SK-N-MC (cell line): Measurements from ENCODE around the gene SPOP.
"Not testable (repeated sequence)": the region's sequence is repeated elsewhere in the genome, so short reads cannot be mapped to it uniquely, and the experiment has no call there.

ENCODE experiments used
- DNase-seq: peaks from one replicate; pipeline ENCODE4 v3.0.0-alpha.2; 2011; ENCODE audit warnings: low read depth, low spot score
- H3K27ac ChIP-seq: fragments of 200-600 bp; sonication (generic); 2 replicates; pipeline ENCODE4 v1.5.1; 2016; ENCODE audit warnings: mixed run types
- H3K36me3 ChIP-seq: fragments of 200-600 bp; sonication (generic); 2 replicates; pipeline ENCODE4 v1.6.1; 2017; ENCODE audit warnings: antibody characterized with exemption, low read length, mixed read lengths; ENCODE audit not compliant: insufficient read depth
- H3K4me3 ChIP-seq: fragments of 200-600 bp; sonication (generic); 2 replicates; pipeline ENCODE4 v1.5.1; 2016
- H3K9ac ChIP-seq: fragments of 200-600 bp; sonication (generic); 2 replicates; pipeline ENCODE4 v1.8.0; 2017; ENCODE audit warnings: mixed run types, mixed read lengths; ENCODE audit not compliant: insufficient read length
- H3K9me3 ChIP-seq: fragments of 200-600 bp; sonication (generic); 2 replicates; pipeline ENCODE4 v1.6.1; 2017; ENCODE audit warnings: low read depth, mild to moderate bottlenecking, antibody characterized with exemption, low read length, moderate library complexity, mixed read lengths
- EZH2 ChIP-seq: fragments of 200-600 bp; sonication (generic); IDR thresholded peaks from one replicate; pipeline ENCODE4 v1.6.1; 2017; ENCODE audit warnings: antibody characterized with exemption
- FOXP2 ChIP-seq: optimal IDR thresholded peaks from 2 replicates; pipeline ENCODE3; 2011; ENCODE audit warnings: mild to moderate bottlenecking, moderate library complexity; ENCODE audit not compliant: insufficient read depth; ENCODE audit errors: extremely low read length, control extremely low read depth
- POLR2AphosphoS5 ChIP-seq: IDR thresholded peaks from 2 replicates; pipeline ENCODE4 v1.6.1; 2012; ENCODE audit warnings: mild to moderate bottlenecking, low read depth, low read length, borderline replicate concordance

Gene SPOP

DNA sequence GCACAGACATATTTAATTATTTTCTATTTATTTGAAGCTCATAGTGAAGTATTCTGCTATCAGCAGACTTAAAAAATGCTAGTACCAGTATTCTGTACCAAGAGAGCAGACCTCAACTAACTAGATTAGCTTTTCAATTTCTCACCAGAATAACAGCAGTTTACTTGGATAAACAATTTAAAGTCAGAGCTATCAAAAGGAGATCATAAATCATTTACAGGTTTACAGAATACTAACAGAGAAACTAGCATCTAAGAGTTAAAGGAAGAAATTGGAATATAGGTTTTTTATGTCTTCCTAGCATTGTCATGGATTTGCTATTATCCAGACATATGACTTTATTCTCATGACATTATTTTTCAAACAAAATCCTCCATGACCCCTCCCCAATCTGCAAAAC, 3.4 kb downstream of the SPOP start:
- Histone ChIP-seq H3K9ac (no peak overlapping the region), H3K36me3 (peaks cover 20% of the 10 kb centered on the region), H3K27ac (peak overlapping the region; percentile 38; the same call in 1 of the 2 replicates), H3K4me3 (no peak overlapping the region), H3K9me3 (no peaks in the 10 kb centered on the region)
- TF ChIP-seq EZH2, result no peak
- TF ChIP-seq POLR2AphosphoS5, result no peak
- TF ChIP-seq FOXP2, result no peak
- no peak for DNase-seq

DNA sequence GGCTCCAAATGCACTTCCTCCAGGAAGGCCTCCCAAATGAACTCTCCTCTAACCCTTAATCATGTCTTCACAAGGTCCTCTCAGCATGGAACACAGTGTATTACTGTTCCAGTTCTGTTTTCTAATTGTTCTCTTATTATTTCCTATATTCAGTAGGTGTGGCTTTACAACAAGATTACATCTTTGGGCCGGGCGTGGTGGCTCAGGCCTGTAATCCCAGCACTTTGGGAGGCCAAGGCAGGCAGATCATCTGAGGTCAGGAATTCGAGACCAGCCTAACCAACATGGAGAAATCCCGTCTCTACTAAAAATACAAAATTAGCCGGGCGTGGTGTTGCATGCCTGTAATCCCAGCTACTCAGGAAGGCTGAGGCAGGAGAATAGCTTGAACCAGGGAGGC, 4.2 kb downstream of the SPOP start:
- not testable (repeated sequence) for H3K4me3 ChIP-seq, DNase-seq, H3K27ac ChIP-seq, H3K9me3 ChIP-seq, H3K9ac ChIP-seq
- peaks cover 20% of the 10 kb centered on the region for H3K36me3 ChIP-seq

DNA sequence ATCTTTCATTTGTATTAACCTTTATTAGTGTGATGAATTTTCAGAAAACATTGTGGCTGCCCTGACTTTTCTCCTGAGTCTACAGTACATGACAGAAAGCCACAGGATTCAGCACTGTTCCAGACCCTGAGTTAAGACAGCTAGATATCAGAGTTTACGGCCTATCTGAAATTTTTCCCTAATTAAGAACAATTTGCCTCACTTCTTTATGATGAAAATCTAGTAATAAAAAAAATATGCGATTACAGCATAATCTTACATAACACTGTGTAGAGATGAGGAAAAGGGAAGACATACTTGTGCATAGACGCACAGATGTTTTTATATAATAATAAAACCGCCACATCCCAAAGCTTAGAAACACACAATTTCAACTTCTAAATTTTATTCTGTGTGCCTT, 7.3 kb downstream of the SPOP start:
- peak overlapping the region; percentile 32 for H3K9ac ChIP-seq
- DNase-seq, result no peak
- H3K36me3 ChIP-seq, result peaks cover 41% of the 10 kb centered on the region
- no peaks in the 10 kb centered on the region for H3K9me3 ChIP-seq
- no peak overlapping the region; the same call in 1 of the 2 replicates for H3K4me3 ChIP-seq
- TF ChIP-seq POLR2AphosphoS5 (no peak), EZH2 (no peak), FOXP2 (no peak)
- peak overlapping the region; percentile 47 for H3K27ac ChIP-seq

GRCh38 chr17:49670002-49670401, 7.9 kb downstream of the SPOP start:
- TF ChIP-seq EZH2, result no peak
- no peak for TF ChIP-seq POLR2AphosphoS5
- TF ChIP-seq FOXP2, result no peak
- Histone ChIP-seq H3K4me3 (no peak overlapping the region), H3K36me3 (peaks cover 36% of the 10 kb centered on the region), H3K9ac (peak overlapping the region; percentile 32), H3K9me3 (no peaks in the 10 kb centered on the region), H3K27ac (peak overlapping the region; percentile 47; the same call in 1 of the 2 replicates)
- DNase-seq, result no peak

DNA sequence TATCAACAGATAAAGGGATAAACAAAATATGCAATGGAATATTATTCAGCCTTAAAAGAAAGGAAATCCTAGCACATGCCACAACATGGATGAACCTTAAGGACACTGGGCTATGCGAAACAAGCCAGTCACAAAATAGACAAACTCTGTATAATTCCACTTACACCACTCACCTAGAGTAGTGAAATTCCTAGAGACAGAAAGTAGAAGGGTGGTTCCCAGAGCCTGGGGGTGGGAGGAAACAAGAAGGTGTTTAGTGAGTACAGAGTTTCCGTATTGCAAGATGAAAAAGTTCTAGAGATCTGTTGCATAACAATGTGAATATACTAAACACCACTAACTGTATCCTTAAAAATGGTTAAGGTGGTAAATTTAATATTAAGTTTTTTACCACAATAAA, 10.0 kb downstream of the SPOP start:
- TF ChIP-seq FOXP2 (no peak), EZH2 (no peak), POLR2AphosphoS5 (no peak)
- H3K4me3 ChIP-seq, result no peak overlapping the region
- no peaks in the 10 kb centered on the region; the same call in 1 of the 2 replicates for H3K9me3 ChIP-seq
- no peak overlapping the region for H3K27ac ChIP-seq
- no peak for DNase-seq
- peaks cover 41% of the 10 kb centered on the region for H3K36me3 ChIP-seq
- H3K9ac ChIP-seq, result no peak overlapping the region

- Histone ChIP-seq H3K4me3 (no peak overlapping the region), H3K9ac (no peak overlapping the region), H3K27ac (no peak overlapping the region), H3K9me3 (no peaks in the 10 kb centered on the region; the same call in 1 of the 2 replicates), H3K36me3 (peaks cover 50% of the 10 kb centered on the region)
- TF ChIP-seq POLR2AphosphoS5, result no peak
- no peak for TF ChIP-seq FOXP2
- TF ChIP-seq EZH2, result no peak
- no peak for DNase-seq
These were observed 13.1 kb downstream of the SPOP start for GRCh38 chr17:49664706-49665211.

GRCh38 chr17:49659661-49660382, 18.1 kb downstream of the SPOP start:
- Histone ChIP-seq H3K4me3 (no peak overlapping the region), H3K9ac (no peak overlapping the region), H3K27ac (no peak overlapping the region), H3K9me3 (no peaks in the 10 kb centered on the region; the same call in 1 of the 2 replicates), H3K36me3 (peaks cover 29% of the 10 kb centered on the region)
- TF ChIP-seq POLR2AphosphoS5, result no peak
- no peak for TF ChIP-seq FOXP2
- TF ChIP-seq EZH2, result no peak
- DNase-seq, result no peak

GRCh38 chr17:49656247-49656646, 21.6 kb downstream of the SPOP start:
- H3K36me3 ChIP-seq, result peaks cover 7% of the 10 kb centered on the region; the same call in 1 of the 2 replicates
- no peak overlapping the region for H3K4me3 ChIP-seq
- no peak for DNase-seq
- TF ChIP-seq POLR2AphosphoS5, result no peak
- TF ChIP-seq FOXP2, result no peak
- TF ChIP-seq EZH2, result no peak
- no peaks in the 10 kb centered on the region for H3K9me3 ChIP-seq
- peak overlapping the region; percentile 68 for H3K27ac ChIP-seq
- no peak overlapping the region for H3K9ac ChIP-seq

GRCh38 chr17:49647256-49647585, 30.7 kb downstream of the SPOP start:
- H3K9ac ChIP-seq, result no peak overlapping the region
- no peak for DNase-seq
- no peak for TF ChIP-seq FOXP2
- no peak for TF ChIP-seq EZH2
- no peak for TF ChIP-seq POLR2AphosphoS5
- H3K9me3 ChIP-seq, result no peaks in the 10 kb centered on the region
- no peak overlapping the region for H3K27ac ChIP-seq
- H3K36me3 ChIP-seq, result no peaks in the 10 kb centered on the region
- no peak overlapping the region for H3K4me3 ChIP-seq
